BLaER1 treated with 17β-estradiol and CSF1 and Interleukin-3, amounts not matched to agents 10 nM and 100 nM (cell line): ENCODE data around the gene LYRM2.

Source experiments
- H3K27ac ChIP-seq, 11 experiments: shearing (Covaris generic); formaldehyde crosslinking; 2 replicates each; pipeline ENCODE4 v1.8.1; 2022
- H3K27me3 ChIP-seq, 11 experiments: shearing (Covaris generic); formaldehyde crosslinking; 2 replicates each; pipeline ENCODE4 v1.8.1; 2022
- H3K36me3 ChIP-seq, 11 experiments: shearing (Covaris generic); formaldehyde crosslinking; 2 replicates each; pipeline ENCODE4 v1.8.1; 2022
- H3K4me1 ChIP-seq, 10 experiments: shearing (Covaris generic); formaldehyde crosslinking; 2 replicates each; pipeline ENCODE4 v1.8.1; 2022
- H3K4me2 ChIP-seq, 11 experiments: shearing (Covaris generic); formaldehyde crosslinking; 2 replicates each; pipeline ENCODE4 v1.8.1; 2022
- H3K4me3 ChIP-seq, 10 experiments: shearing (Covaris generic); formaldehyde crosslinking; 2 replicates each; pipeline ENCODE4 v1.8.1; 2022
- H3K9ac ChIP-seq, 11 experiments: shearing (Covaris generic); formaldehyde crosslinking; 2 replicates each; pipeline ENCODE4 v1.8.1; 2022
- H3K9me3 ChIP-seq, 11 experiments: shearing (Covaris generic); formaldehyde crosslinking; replicated peaks in 1 of 11; 2 replicates each; pipeline ENCODE4 v1.8.1; 2022
- H4K20me1 ChIP-seq, 11 experiments: shearing (Covaris generic); formaldehyde crosslinking; 2 replicates each; pipeline ENCODE4 v1.8.1; 2022
- Cebpa-rat ChIP-seq, 11 experiments: shearing (Covaris generic); IDR thresholded peaks; 2 replicates each; pipeline ENCODE4 v1.8.1; 2022

The LYRM2 gene

GRCh38 chr6:89605861-89606260 is 32.7 kb downstream of the LYRM2 start:
- Histone ChIP-seq H3K36me3 (no peaks in the 10 kb centered on the region), H4K20me1 (no peaks in the 10 kb centered on the region), H3K27me3 (no peaks in the 10 kb centered on the region), H3K4me2 (no peak overlapping the region), H3K4me3 (no peak overlapping the region), H3K27ac (no peak overlapping the region), H3K4me1 (peaks cover 0 to 13% (median 7%) of the 10 kb centered on the region in 10 experiments; a peak in 12 of 20 replicates), H3K9me3 (no peaks in the 10 kb centered on the region), H3K9ac (no peak overlapping the region)
- no peak for TF ChIP-seq Cebpa-rat (IDR thresholded peaks at IDR 0.05)

- Histone ChIP-seq H3K36me3 (no peaks in the 10 kb centered on the region), H3K9me3 (no peaks in the 10 kb centered on the region)
Observed at GRCh38 chr6:89604653-89605052, 33.9 kb downstream of the LYRM2 start.

GRCh38 chr6:89602166-89602565 is 36.4 kb downstream of the LYRM2 start:
- Histone ChIP-seq H3K4me3 (no peak overlapping the region), H3K27me3 (no peaks in the 10 kb centered on the region), H3K4me2 (peak overlapping the region in 5 of 11 experiments; percentile 22 to 59 (median 31); a peak in 8 of 22 replicates), H3K9ac (no peak overlapping the region), H3K36me3 (no peaks in the 10 kb centered on the region), H4K20me1 (no peaks in the 10 kb centered on the region), H3K4me1 (peaks cover 0 to 16% (median 7%) of the 10 kb centered on the region in 10 experiments; a peak in 9 of 20 replicates), H3K27ac (no peak overlapping the region; a peak in 1 of 22 replicates), H3K9me3 (no peaks in the 10 kb centered on the region)
- no peak for TF ChIP-seq Cebpa-rat (IDR thresholded peaks at IDR 0.05)

More at GRCh38 chr6:89604653-89605052, 33.9 kb downstream of the LYRM2 start:
- Histone ChIP-seq H3K4me1 (peaks cover 0 to 11% (median 5%) of the 10 kb centered on the region in 10 experiments; a peak in 5 of 20 replicates), H3K27me3 (no peaks in the 10 kb centered on the region), H3K27ac (no peak overlapping the region), H4K20me1 (no peaks in the 10 kb centered on the region), H3K9ac (no peak overlapping the region), H3K4me3 (no peak overlapping the region), H3K4me2 (no peak overlapping the region)
- no peak for TF ChIP-seq Cebpa-rat (IDR thresholded peaks at IDR 0.05)

- Histone ChIP-seq H3K27me3 (no peaks in the 10 kb centered on the region), H4K20me1 (no peaks in the 10 kb centered on the region), H3K4me1 (peaks cover 0 to 24% (median 11%) of the 10 kb centered on the region in 10 experiments; a peak in 12 of 20 replicates), H3K36me3 (no peaks in the 10 kb centered on the region), H3K4me3 (no peak overlapping the region), H3K4me2 (no peak overlapping the region), H3K9me3 (no peaks in the 10 kb centered on the region), H3K9ac (no peak overlapping the region), H3K27ac (no peak overlapping the region)
- no peak for TF ChIP-seq Cebpa-rat (IDR thresholded peaks at IDR 0.05)
Observed at GRCh38 chr6:89599727-89600126, 38.8 kb downstream of the LYRM2 start.

GRCh38 chr6:89597988-89598387 is 40.6 kb downstream of the LYRM2 start:
- Histone ChIP-seq H3K9ac (no peak overlapping the region), H3K4me1 (peaks cover 0 to 24% (median 11%) of the 10 kb centered on the region in 10 experiments; a peak in 12 of 20 replicates), H3K4me2 (peak overlapping the region in 4 of 11 experiments; percentile 3 to 34 (median 16); a peak in 4 of 22 replicates), H4K20me1 (no peaks in the 10 kb centered on the region), H3K36me3 (no peaks in the 10 kb centered on the region), H3K9me3 (no peaks in the 10 kb centered on the region), H3K4me3 (no peak overlapping the region), H3K27me3 (no peaks in the 10 kb centered on the region), H3K27ac (no peak overlapping the region)
- TF ChIP-seq Cebpa-rat (IDR thresholded peaks at IDR 0.05), result no peak

- H3K36me3 ChIP-seq, result no peaks in the 10 kb centered on the region
- H4K20me1 ChIP-seq, result no peaks in the 10 kb centered on the region
- no peaks in the 10 kb centered on the region for H3K27me3 ChIP-seq
- H3K4me2 ChIP-seq, result no peak overlapping the region; a peak in 1 of 22 replicates
- TF ChIP-seq Cebpa-rat (IDR thresholded peaks at IDR 0.05), result no peak
- no peak overlapping the region for H3K27ac ChIP-seq
- no peak overlapping the region for H3K9ac ChIP-seq
- no peak overlapping the region for H3K4me3 ChIP-seq
- H3K4me1 ChIP-seq, result peaks cover 0 to 24% (median 11%) of the 10 kb centered on the region in 10 experiments; a peak in 12 of 20 replicates
- H3K9me3 ChIP-seq, result no peaks in the 10 kb centered on the region
Observed at GRCh38 chr6:89597372-89597771, 41.2 kb downstream of the LYRM2 start.

GRCh38 chr6:89596484-89596883 is 42.1 kb downstream of the LYRM2 start:
- H3K4me3 ChIP-seq, result no peak overlapping the region
- peak overlapping the region in 1 of 11 experiments; percentile 18; a peak in 1 of 22 replicates for H3K4me2 ChIP-seq
- H3K36me3 ChIP-seq, result no peaks in the 10 kb centered on the region
- H3K4me1 ChIP-seq, result peaks cover 0 to 17% (median 5%) of the 10 kb centered on the region in 10 experiments; a peak in 12 of 20 replicates
- H3K27me3 ChIP-seq, result no peaks in the 10 kb centered on the region
- H3K9me3 ChIP-seq, result no peaks in the 10 kb centered on the region
- H4K20me1 ChIP-seq, result no peaks in the 10 kb centered on the region
- TF ChIP-seq Cebpa-rat (IDR thresholded peaks at IDR 0.05), result no peak
- no peak overlapping the region for H3K27ac ChIP-seq
- no peak overlapping the region for H3K9ac ChIP-seq

- TF ChIP-seq Cebpa-rat (IDR thresholded peaks at IDR 0.05), result no peak
- Histone ChIP-seq H3K9me3 (no peaks in the 10 kb centered on the region), H3K4me2 (peak overlapping the region in 2 of 11 experiments; percentile 9 to 18; a peak in 1 of 22 replicates), H3K27ac (no peak overlapping the region), H3K4me3 (no peak overlapping the region), H4K20me1 (no peaks in the 10 kb centered on the region), H3K9ac (no peak overlapping the region), H3K27me3 (no peaks in the 10 kb centered on the region), H3K4me1 (peaks cover 0 to 17% (median 3%) of the 10 kb centered on the region in 10 experiments; a peak in 11 of 20 replicates), H3K36me3 (no peaks in the 10 kb centered on the region)
Observed at GRCh38 chr6:89596056-89596455, 42.5 kb downstream of the LYRM2 start.

- Histone ChIP-seq H3K9me3 (no peaks in the 10 kb centered on the region), H3K4me2 (no peak overlapping the region), H3K27ac (no peak overlapping the region), H3K9ac (no peak overlapping the region), H3K4me1 (peaks cover 0 to 14% (median 0%) of the 10 kb centered on the region in 10 experiments; a peak in 6 of 20 replicates), H3K27me3 (no peaks in the 10 kb centered on the region), H3K36me3 (no peaks in the 10 kb centered on the region), H4K20me1 (no peaks in the 10 kb centered on the region), H3K4me3 (no peak overlapping the region)
- TF ChIP-seq Cebpa-rat (IDR thresholded peaks at IDR 0.05), result no peak
Observed at GRCh38 chr6:89591745-89592144, 46.8 kb downstream of the LYRM2 start.

- Histone ChIP-seq H3K9ac (no peak overlapping the region), H3K4me1 (no peaks in the 10 kb centered on the region), H4K20me1 (no peaks in the 10 kb centered on the region), H3K9me3 (no peaks in the 10 kb centered on the region), H3K4me2 (no peak overlapping the region), H3K36me3 (no peaks in the 10 kb centered on the region), H3K4me3 (no peak overlapping the region), H3K27ac (no peak overlapping the region), H3K27me3 (no peaks in the 10 kb centered on the region)
- TF ChIP-seq Cebpa-rat (IDR thresholded peaks at IDR 0.05), result no peak
Observed at GRCh38 chr6:89590133-89590532, 48.4 kb downstream of the LYRM2 start.
